CD4-positive, alpha-beta T cell (primary cell): Measurements from ENCODE around the gene MED15. TPM values are rescaled to one million over a fixed set of nuclear protein-coding genes. Genes with fewer than 3 reads are reported as not detected.
"Not testable (repeated sequence)": the region's sequence is repeated elsewhere in the genome, so short reads cannot be mapped to it uniquely, and the experiment has no call there.

Experiments used
- ATAC-seq: fragments of 200-7000 bp; cut with Tn5 transposase; one replicate; pipeline ENCODE4 v1.10.0; 2022; ENCODE audit warnings: mild to moderate bottlenecking; ENCODE audit not compliant: poor library complexity
- CTCF ChIA-PET: fragments of 350-600 bp; sonication (Branson Sonifier 250); formaldehyde crosslinking; loops from one replicate; lab custom pipeline; 2021; ENCODE audit warnings: antibody characterized with exemption, inconsistent platforms; lab: Charles Lee
- POLR2A ChIA-PET: fragments of 350-600 bp; sonication (Branson Sonifier 250); formaldehyde crosslinking; loops from one replicate; lab custom pipeline; 2021; ENCODE audit warnings: antibody characterized with exemption, inconsistent platforms; lab: Charles Lee
- DNase-seq, 14 experiments: peaks; one replicate each; pipeline ENCODE4 v3.0.0-alpha.2; 2013 to 2020; ENCODE audit warnings: mixed read lengths in 2 of 14
- H3K27ac ChIP-seq, 2 donors: one replicate each; pipeline versions ENCODE4 v1.5.1 to v1.7.0; 2013; ENCODE audit warnings: low read length in 2 of 2, low read depth in 1 of 2, mild to moderate bottlenecking in 1 of 2
- H3K27me3 ChIP-seq, 2 experiments: 1 replicate in 1 of 2; 2 replicates in 1 of 2; pipeline versions ENCODE4 v1.6.1 to v1.7.0; 2013; ENCODE audit warnings: low read length in 2 of 2, control low read depth in 1 of 2, mild to moderate bottlenecking in 1 of 2, moderate library complexity in 1 of 2; ENCODE audit not compliant: insufficient read depth in 2 of 2, control insufficient read depth in 1 of 2
- H3K36me3 ChIP-seq: one replicate; pipeline ENCODE4 v1.6.1; 2013; ENCODE audit warnings: low read length, control low read depth; ENCODE audit not compliant: insufficient read depth
- H3K4me1 ChIP-seq: one replicate; pipeline ENCODE4 v1.6.1; 2013; ENCODE audit warnings: low read length, control low read depth; ENCODE audit not compliant: insufficient read depth
- H3K4me3 ChIP-seq: one replicate; pipeline ENCODE4 v1.5.1; 2013; ENCODE audit warnings: mild to moderate bottlenecking, low read length, moderate library complexity
- H3K9me3 ChIP-seq, 2 experiments: 1 replicate in 1 of 2; 2 replicates in 1 of 2; pipeline versions ENCODE4 v1.6.1 to v1.7.0; 2013; ENCODE audit warnings: low read length in 2 of 2, mild to moderate bottlenecking in 2 of 2, control low read depth in 1 of 2, moderate library complexity in 1 of 2; ENCODE audit not compliant: control insufficient read depth in 1 of 2, insufficient read depth in 1 of 2
- H3K27ac Mint-ChIP-seq: one replicate; pipeline ENCODE4 v1.8.0; 2020; ENCODE audit warnings: mixed read lengths
- H3K27me3 Mint-ChIP-seq: one replicate; pipeline ENCODE4 v1.8.0; 2021; ENCODE audit warnings: mixed read lengths
- H3K36me3 Mint-ChIP-seq: one replicate; pipeline ENCODE4 v1.8.0; 2021; ENCODE audit warnings: low read depth, mixed read lengths
- H3K4me1 Mint-ChIP-seq: one replicate; pipeline ENCODE4 v1.8.0; 2021; ENCODE audit warnings: low read depth, mixed read lengths
- H3K4me3 Mint-ChIP-seq: one replicate; pipeline ENCODE4 v1.8.0; 2020; ENCODE audit warnings: mild to moderate bottlenecking, mixed read lengths
- H3K9me3 Mint-ChIP-seq: one replicate; pipeline ENCODE4 v1.8.0; 2020; ENCODE audit warnings: mixed read lengths
- CTCF ChIP-seq: fragments of 200-600 bp; IDR thresholded peaks from one replicate; pipeline ENCODE4 v1.8.0; 2022; ENCODE audit warnings: antibody characterized with exemption, mild to moderate bottlenecking
- intact Hi-C, 2 experiments: fragments of 100-400 bp; cut with DNase I in 1 of 2; cut with micrococcal nuclease in 1 of 2; formaldehyde crosslinking; loops; one replicate each; pipeline versions ENCODE4 v1.15.1 to v1.9.0; 2023 to 2025; cut with DNase I, micrococcal nuclease
- total RNA-seq, 174 experiments: library from RNA in 2 of 174; stranded (reverse) in 2 of 174; gene quantifications; one replicate each; pipeline ENCODE4 v1.2.3 and lab custom pipeline; 2021 to 2026

The MED15 gene
- total RNA-seq, 2 experiments from 2014 or later = 181 to 191 TPM

- CTCF ChIA-PET = interaction anchor here (0.6 to 1.1 kb wide), 3 partner anchors 15 to 124 kb away, joined by 3 to 4 read pairs (median 4); no protein-coding TSS in a partner anchor
- POLR2A ChIA-PET = interaction anchor here (1.3 kb wide), 1 partner anchor 79 kb away, joined by 3 read pairs; no protein-coding TSS in a partner anchor
- Histone ChIP-seq H3K27ac (no peak overlapping the region), H3K4me1 (peaks cover 32% of the 10 kb centered on the region), H3K27me3 (no peaks in the 10 kb centered on the region), H3K36me3 (peaks cover 45% of the 10 kb centered on the region), H3K4me3 (no peak overlapping the region), H3K9me3 (peaks cover 0 to 4% of the 10 kb centered on the region in 2 experiments)
- DNase-seq (no peak), ATAC-seq (no peak)
- intact Hi-C loops = no loop called here
- Mint-ChIP-seq H3K27ac (peak overlapping the region; percentile 51), H3K36me3 (peaks cover 88% of the 10 kb centered on the region), H3K27me3 (no peaks in the 10 kb centered on the region), H3K4me3 (no peak overlapping the region), H3K9me3 (no peaks in the 10 kb centered on the region), H3K4me1 (peaks cover 56% of the 10 kb centered on the region)
- no peak for TF ChIP-seq CTCF
Observed at GRCh38 chr22:20542055-20542454, 34.6 kb downstream of the MED15 start.

GRCh38 chr22:20542736-20543135, 35.3 kb downstream of the MED15 start:
- intact Hi-C loops = no loop called here
- H3K27ac ChIP-seq = no peak overlapping the region
- H3K27me3 ChIP-seq = no peaks in the 10 kb centered on the region
- peaks cover 38% of the 10 kb centered on the region for H3K4me1 ChIP-seq
- H3K27ac Mint-ChIP-seq = peak overlapping the region; percentile 91
- no peak for TF ChIP-seq CTCF
- no peak for ATAC-seq
- POLR2A ChIA-PET = interaction anchor here (1.3 to 2.8 kb wide), 3 partner anchors 15 to 161 kb away, joined by 3 to 14 read pairs (median 12); no protein-coding TSS in a partner anchor
- peaks cover 56% of the 10 kb centered on the region for H3K4me1 Mint-ChIP-seq
- peaks cover 38% of the 10 kb centered on the region for H3K36me3 ChIP-seq
- no peaks in the 10 kb centered on the region for H3K27me3 Mint-ChIP-seq
- peak overlapping the region; percentile 23 for H3K4me3 Mint-ChIP-seq
- peaks cover 82% of the 10 kb centered on the region for H3K36me3 Mint-ChIP-seq
- no peak for DNase-seq
- peaks cover 0 to 4% of the 10 kb centered on the region in 2 experiments for H3K9me3 ChIP-seq
- no peaks in the 10 kb centered on the region for H3K9me3 Mint-ChIP-seq
- CTCF ChIA-PET = interaction anchor here (0.6 kb wide), 1 partner anchor 124 kb away, joined by 4 read pairs; no protein-coding TSS in a partner anchor
- H3K4me3 ChIP-seq = no peak overlapping the region

- H3K36me3 Mint-ChIP-seq = peaks cover 67% of the 10 kb centered on the region
- H3K36me3 ChIP-seq = peaks cover 15% of the 10 kb centered on the region
- H3K27me3 ChIP-seq, H3K9me3 ChIP-seq, H3K27me3 Mint-ChIP-seq, intact Hi-C loops, H3K4me3 ChIP-seq, H3K4me3 Mint-ChIP-seq, H3K9me3 Mint-ChIP-seq, DNase-seq, ATAC-seq: not testable (repeated sequence)
- CTCF ChIA-PET = interaction anchor here (0.7 to 0.9 kb wide), 2 partner anchors 26 to 75 kb away, joined by 3 to 4 read pairs; no protein-coding TSS in a partner anchor
- H3K27ac ChIP-seq = peak overlapping the region in 1 of 2 donors; percentile 29
- H3K4me1 ChIP-seq = peaks cover 64% of the 10 kb centered on the region
- peaks cover 70% of the 10 kb centered on the region for H3K4me1 Mint-ChIP-seq
- POLR2A ChIA-PET = interaction anchor here (2.4 to 2.8 kb wide), 2 partner anchors 12 to 22 kb away, joined by 12 to 14 read pairs; no protein-coding TSS in a partner anchor
- peak overlapping the region; percentile 91 for H3K27ac Mint-ChIP-seq
Observed at GRCh38 chr22:20545318-20545634, 37.9 kb downstream of the MED15 start.
